ENCODE measurements around the gene ZNF668. TPM values are rescaled to one million over a fixed set of nuclear protein-coding genes. Genes with fewer than 3 reads are reported as not detected.
A peak's percentile ranks its signal among the peaks of the same experiment; 100 is the strongest.

ZNF668 gene
- total and polyA plus RNA-seq, 4 donors, result 0.92 to 4.8 (median 3.9) TPM

- Histone ChIP-seq H3K27me3 (ENCODE audit: control insufficient read depth in 4 of 4, insufficient read depth in 4 of 4, low read length in 3 of 4) (no peaks in the 10 kb centered on the region), H3K4me1 (ENCODE audit: control insufficient read depth in 4 of 4, insufficient read depth in 4 of 4, low read length in 3 of 4) (peaks cover 29 to 64% (median 45%) of the 10 kb centered on the region in 4 donors), H3K9ac (ENCODE audit: low read depth in 1 of 2, low read length in 2 of 2) (no peak overlapping the region), H3K9me3 (ENCODE audit: control insufficient read depth in 4 of 4, low read length in 3 of 4) (no peaks in the 10 kb centered on the region), H3K36me3 (ENCODE audit: control insufficient read depth in 4 of 4, insufficient read depth in 3 of 4, low read depth in 1 of 4, low read length in 3 of 4) (peaks cover 0 to 10% (median 6%) of the 10 kb centered on the region in 4 donors), H3K4me3 (ENCODE audit: low read depth in 1 of 3, low read length in 3 of 3) (no peak overlapping the region), H3K27ac (ENCODE audit: low read depth in 1 of 2, low read length in 2 of 2) (peak overlapping the region; percentile 67 to 84)
- 60% methylated on average over 8 of the region's 8 CpGs for WGBS
- no peak for DNase-seq (ENCODE audit: low spot score)
- TF ChIP-seq ZBTB33 (IDR thresholded peaks at IDR 0.05) (no peak), SP1 (IDR thresholded peaks at IDR 0.05) (no peak), FOXA2 (IDR thresholded peaks at IDR 0.05) (no peak), NR2F2 (IDR thresholded peaks at IDR 0.05) (no peak), GABPA (IDR thresholded peaks at IDR 0.05 in 1 of 2, conservative IDR thresholded peaks at IDR 0.05 in 1 of 2) (no peak), HNF4G (IDR thresholded peaks at IDR 0.05) (no peak), RXRA (IDR thresholded peaks at IDR 0.05) (no peak), JUND (IDR thresholded peaks at IDR 0.05) (no peak), TAF1 (conservative IDR thresholded peaks at IDR 0.05) (no peak), FOXA1 (IDR thresholded peaks at IDR 0.05) (no peak), YY1 (IDR thresholded peaks at IDR 0.05) (no peak), REST (IDR thresholded peaks at IDR 0.05) (no peak), RAD21 (IDR thresholded peaks at IDR 0.05) (no peak)
These were observed 40.4 kb upstream of the ZNF668 start for GRCh38 chr16:31114468-31114867.

- WGBS, result 60% methylated on average over 5 of the region's 5 CpGs
- peaks cover 0 to 10% (median 6%) of the 10 kb centered on the region in 4 donors for H3K36me3 ChIP-seq (ENCODE audit: control insufficient read depth in 4 of 4, insufficient read depth in 3 of 4, low read depth in 1 of 4, low read length in 3 of 4)
- no peaks in the 10 kb centered on the region for H3K9me3 ChIP-seq (ENCODE audit: control insufficient read depth in 4 of 4, low read length in 3 of 4)
- no peaks in the 10 kb centered on the region for H3K27me3 ChIP-seq (ENCODE audit: control insufficient read depth in 4 of 4, insufficient read depth in 4 of 4, low read length in 3 of 4)
- peak overlapping the region; percentile 22 to 45 for H3K9ac ChIP-seq (ENCODE audit: low read depth in 1 of 2, low read length in 2 of 2)
- peaks cover 28 to 65% (median 48%) of the 10 kb centered on the region in 4 donors for H3K4me1 ChIP-seq (ENCODE audit: control insufficient read depth in 4 of 4, insufficient read depth in 4 of 4, low read length in 3 of 4)
- DNase-seq (ENCODE audit: low spot score), result no peak
- no peak overlapping the region for H3K4me3 ChIP-seq (ENCODE audit: low read depth in 1 of 3, low read length in 3 of 3)
- H3K27ac ChIP-seq (ENCODE audit: low read depth in 1 of 2, low read length in 2 of 2), result peak overlapping the region; percentile 67 to 84
- TF ChIP-seq RAD21 (IDR thresholded peaks at IDR 0.05) (peak in 1 of 2 donors; percentile 11), CTCF (IDR thresholded peaks at IDR 0.05; ENCODE audit: low read depth, low read length, missing input control) (no peak), REST (IDR thresholded peaks at IDR 0.05) (no peak), TAF1 (conservative IDR thresholded peaks at IDR 0.05) (no peak), NR2F2 (IDR thresholded peaks at IDR 0.05) (no peak), RXRA (IDR thresholded peaks at IDR 0.05) (peak; percentile 45 to 67), FOXA1 (IDR thresholded peaks at IDR 0.05) (no peak), HNF4G (IDR thresholded peaks at IDR 0.05) (no peak), ATF3 (IDR thresholded peaks at IDR 0.05) (no peak), FOXA2 (IDR thresholded peaks at IDR 0.05) (no peak), ZBTB33 (IDR thresholded peaks at IDR 0.05) (no peak)
These were observed 39.4 kb upstream of the ZNF668 start for GRCh38 chr16:31113121-31114120.

All from liver (tissue), 9 donors.